Activated naive CD4-positive, alpha-beta T cell treated with Interleukin-2 at 50 U/mL for 16 hours (primary cell): ENCODE data around the gene LPIN2.
"Not testable (repeated sequence)": the region's sequence is repeated elsewhere in the genome, so short reads cannot be mapped to it uniquely, and the experiment has no call there.

Experiments
- DNase-seq: peaks from one replicate; pipeline ENCODE4 v3.0.0-alpha.2; 2020

LPIN2 gene, protein sequence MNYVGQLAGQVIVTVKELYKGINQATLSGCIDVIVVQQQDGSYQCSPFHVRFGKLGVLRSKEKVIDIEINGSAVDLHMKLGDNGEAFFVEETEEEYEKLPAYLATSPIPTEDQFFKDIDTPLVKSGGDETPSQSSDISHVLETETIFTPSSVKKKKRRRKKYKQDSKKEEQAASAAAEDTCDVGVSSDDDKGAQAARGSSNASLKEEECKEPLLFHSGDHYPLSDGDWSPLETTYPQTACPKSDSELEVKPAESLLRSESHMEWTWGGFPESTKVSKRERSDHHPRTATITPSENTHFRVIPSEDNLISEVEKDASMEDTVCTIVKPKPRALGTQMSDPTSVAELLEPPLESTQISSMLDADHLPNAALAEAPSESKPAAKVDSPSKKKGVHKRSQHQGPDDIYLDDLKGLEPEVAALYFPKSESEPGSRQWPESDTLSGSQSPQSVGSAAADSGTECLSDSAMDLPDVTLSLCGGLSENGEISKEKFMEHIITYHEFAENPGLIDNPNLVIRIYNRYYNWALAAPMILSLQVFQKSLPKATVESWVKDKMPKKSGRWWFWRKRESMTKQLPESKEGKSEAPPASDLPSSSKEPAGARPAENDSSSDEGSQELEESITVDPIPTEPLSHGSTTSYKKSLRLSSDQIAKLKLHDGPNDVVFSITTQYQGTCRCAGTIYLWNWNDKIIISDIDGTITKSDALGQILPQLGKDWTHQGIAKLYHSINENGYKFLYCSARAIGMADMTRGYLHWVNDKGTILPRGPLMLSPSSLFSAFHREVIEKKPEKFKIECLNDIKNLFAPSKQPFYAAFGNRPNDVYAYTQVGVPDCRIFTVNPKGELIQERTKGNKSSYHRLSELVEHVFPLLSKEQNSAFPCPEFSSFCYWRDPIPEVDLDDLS

DNA sequence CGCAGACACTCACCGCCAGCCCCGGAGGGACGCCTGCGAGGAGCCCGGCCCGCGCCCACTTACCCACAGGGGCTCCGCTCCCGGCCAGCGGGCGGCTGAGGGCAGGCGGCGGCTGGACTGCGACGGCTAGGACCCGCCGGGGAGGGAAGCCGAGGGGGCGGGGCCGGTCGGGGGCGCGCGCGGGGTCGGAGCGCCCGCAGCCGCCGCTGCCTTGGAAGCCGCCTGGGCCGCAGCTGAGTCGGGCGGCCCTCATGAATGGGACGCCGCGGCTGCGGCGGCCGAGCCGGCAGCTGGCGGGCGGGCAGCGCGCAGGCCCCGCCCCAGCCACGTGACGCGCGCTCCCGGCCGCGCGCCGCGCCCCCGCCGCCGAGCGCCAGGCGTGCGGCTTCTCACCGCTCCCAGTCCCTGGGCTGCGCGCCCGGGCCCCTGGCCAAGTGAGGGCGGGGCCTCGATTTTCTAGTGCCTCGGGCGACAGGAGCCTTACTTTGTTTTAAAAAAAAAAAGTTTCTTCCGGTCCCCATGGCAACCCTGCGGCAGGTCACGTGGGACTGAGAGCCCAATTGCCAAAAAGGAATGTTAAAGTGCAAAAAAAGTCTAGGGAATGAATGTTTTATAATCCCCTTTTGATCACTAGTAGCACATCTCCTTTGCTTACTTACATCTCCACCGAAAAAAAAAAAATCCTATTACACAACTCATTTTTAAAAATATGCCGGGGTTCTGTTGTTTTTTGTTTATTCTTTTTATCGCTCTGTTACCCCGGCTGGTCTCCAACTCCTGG, at the start of gene LPIN2:
Gene LPIN2 (minus strand): TSS at position 121 of the 781 bp plus-strand sequence. CDS start 52,304 bp downstream, outside the sequence.
- peak; percentile 97 for DNase-seq

DNA sequence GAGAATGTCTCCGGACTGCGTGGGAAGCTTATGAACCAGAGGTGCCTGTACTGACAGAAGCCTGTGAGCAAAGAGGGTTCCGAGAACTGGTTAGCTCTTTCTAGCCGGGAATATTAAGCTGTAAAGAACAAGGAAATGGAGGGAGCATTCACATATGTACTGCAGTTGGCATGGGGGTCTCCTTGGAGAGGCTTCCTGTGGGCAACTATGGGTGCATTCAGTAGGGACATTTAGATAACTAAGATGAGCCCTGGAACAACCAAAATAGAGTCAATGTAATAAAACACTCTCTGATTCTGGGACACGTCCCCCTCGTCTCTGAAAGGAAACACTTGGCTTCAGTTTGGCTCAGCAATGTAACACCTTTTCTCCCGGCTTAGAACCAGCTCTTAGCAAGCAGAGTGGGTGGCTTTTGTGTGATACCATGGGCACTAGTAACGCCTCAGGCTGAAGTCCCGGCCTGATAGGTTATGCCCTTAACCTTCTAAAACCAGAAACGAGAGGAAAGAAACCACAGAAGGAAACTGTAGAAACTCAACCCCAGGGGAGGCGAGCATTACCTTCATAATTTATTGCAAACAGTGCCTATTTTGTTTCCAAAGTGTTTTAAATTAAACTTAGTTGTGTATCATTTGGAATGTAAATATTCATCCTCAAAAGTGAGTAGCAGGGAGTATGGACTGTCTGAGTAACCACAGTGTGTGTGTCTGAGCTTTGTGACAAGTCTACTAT, 48.8 kb upstream of the LPIN2 start:
- peak; percentile 55 for DNase-seq

DNA sequence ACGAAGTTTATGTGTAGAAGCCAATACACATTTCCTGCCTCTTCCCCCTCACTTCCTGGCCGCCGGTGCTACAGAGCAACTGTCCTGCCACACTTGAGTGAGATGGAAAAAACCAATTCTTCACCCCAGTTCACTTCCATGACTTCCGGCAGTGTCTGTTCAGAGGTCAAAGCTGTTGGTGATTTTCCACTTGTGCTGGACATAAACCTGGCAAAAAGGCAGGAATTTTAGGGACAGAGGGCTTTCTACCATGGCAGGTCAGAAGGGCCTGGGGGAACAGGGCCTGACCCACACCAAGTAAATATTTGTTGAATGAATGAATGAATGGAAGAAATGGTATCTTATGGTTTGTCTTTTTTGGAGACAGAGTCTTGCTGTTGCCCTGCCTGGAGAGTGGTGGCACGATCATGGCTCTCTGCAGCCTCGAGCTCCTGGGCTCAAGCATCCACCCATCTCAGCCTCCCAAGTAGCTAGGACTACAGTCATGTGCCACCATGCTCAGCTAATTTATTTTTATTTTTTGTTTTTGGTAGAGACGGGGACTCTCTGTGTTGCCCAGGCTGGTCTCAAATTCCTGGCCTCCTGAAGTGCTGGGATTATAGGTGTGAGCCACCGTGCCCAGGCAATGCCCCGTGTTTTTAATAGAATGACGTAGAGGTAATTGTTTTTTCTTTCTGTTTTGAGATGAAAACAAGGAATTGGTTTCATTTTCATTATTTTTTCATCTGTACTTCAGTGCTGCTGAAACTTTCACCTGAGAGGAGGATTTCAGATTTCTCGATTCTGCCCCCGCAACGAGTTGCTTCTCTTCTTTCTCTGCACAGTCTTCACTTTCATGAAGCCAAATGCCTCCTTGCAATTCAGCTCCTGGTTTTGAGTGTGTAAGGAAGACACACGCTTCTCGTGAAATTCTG, 48.0 kb upstream of the LPIN2 start:
- peak; percentile 68 for DNase-seq

DNA sequence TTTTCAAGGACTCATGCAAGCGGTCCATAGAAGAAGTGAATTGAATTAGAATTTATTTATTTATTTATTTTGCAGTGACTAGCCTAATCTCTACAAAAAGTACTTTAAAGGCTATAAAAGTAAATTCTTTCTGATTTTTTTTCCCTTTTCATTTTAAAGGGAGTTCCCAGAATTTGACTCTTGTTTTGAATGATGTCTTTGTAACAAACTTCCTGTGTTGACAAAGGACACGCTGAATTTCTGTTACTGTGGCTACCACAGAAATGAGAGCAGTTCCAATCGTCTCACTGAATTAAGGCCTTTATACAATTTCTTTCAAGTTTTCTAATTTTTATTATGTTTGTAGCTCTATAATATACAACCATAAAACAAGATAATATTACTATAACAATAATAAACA, 46.3 kb upstream of the LPIN2 start:
- DNase-seq: no peak

DNA sequence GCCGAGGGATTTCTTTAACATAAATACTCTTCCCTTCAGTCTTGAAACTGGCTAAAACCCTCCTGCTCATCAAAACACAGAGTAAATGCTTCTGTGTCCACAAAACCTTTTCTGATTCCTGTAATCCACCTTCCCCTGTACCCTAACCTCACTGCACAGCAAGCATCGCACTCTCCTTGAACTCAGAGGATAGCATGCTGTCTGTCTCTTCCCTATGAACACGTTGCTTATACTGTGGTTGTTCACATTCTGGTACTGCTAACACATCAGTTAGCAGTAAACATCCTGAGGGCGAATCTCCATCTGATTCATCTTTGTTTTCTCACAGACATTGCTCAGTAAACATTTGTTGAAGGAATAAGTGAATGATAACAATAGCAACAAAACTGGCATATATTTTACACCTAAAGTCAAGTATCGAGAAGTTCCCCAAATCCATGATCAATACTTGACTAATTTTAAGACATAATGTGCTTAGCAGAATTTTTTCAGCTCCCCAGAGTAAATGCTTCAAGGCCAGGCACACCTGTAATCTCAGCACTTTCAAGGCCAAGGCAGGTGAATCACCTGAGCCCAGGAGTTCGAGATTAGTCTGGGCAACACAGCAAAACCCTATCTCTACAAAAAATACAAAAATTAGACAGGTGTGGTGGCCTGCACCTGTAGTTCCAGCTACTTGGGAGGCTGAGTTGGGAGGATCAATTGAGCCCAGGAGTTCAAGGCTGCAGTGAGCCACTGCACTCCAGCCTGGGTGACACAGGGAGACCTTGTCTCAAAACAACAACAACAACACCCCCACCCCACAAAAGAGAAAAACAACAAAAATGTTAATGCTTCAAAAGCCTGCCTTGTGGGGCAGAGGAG, 45.6 kb upstream of the LPIN2 start:
- DNase-seq: no peak

DNA sequence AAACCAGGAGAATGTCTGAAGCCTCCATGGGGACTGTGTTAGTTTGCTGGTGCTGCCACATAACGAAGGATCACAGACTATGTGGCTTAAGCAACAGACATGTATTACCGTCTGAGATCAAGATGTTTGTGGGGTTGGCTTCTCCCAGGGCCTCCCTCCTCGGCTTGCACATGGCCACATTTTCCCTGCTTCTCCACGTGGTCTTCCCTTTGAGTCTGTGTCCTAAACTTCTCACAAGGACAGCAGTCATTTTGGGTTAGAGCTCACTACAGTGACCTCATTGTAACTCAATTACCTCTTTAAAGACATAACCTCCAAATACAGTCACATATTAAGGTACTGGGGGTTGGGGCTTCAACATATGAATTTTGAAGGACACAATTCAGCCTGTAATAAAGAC, 44.6 kb upstream of the LPIN2 start:
- no peak for DNase-seq

DNA sequence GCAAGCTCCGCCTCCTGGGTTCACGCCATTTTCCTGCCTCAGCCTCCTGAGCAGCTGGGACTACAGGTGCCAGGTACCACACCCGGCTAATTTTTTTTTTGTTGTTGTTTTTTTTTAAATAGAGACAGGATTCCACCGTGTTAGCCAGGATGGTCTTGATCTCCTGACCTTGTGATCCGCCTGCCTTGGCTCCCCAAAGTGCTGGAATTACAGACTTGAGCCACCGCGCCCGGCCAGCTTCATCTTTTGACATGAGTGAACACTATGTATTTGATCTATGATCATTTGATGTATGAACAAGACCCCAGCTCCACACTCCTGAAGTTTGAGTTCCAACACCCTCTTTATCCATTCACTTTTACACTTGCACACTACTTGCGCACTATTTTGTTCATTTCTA, 43.4 kb upstream of the LPIN2 start:
- DNase-seq: no peak

DNA sequence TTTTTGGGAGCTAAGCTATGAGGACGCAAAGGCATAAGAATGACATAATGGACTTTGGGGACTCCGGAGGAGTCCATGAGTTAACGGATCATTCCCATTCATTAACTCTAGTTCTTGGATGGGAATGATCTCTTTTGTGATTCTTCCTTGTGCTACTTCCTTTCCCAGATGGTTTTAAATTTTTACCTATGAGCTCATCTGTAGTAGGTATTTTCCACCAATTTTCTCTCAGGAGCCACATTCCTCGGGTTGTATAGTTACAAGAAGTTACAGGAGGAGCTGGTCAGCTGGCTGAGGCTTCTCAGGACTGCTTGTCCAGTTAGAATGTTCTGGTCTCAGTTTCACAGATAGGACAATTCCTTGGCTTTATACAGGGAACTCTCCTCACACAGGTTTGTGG, 42.9 kb upstream of the LPIN2 start:
- no peak for DNase-seq

DNA sequence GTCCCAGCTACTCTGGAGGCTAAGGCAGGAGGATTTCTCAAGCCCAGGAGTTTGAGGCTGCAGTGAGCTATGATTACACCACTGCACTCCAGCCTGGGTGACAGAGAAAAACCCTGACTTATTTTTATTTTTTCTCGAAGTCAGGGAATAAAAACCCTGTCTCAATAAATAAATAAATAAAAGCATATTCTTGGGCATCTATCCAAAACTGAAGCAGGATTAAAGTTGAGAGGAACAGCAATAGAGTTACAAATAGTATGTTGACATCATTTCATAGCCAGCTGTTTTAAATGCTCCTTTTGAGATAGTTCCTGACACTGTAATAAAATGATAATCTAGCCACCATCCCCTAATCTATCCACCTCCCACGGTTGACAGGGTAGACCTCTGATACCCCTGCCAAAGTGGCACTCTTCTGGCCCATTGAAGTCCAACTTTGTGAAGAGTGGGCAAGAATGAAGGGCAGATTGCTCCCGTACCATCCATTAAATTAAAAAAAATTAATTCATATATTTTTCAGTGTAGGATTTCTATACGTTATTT, 42.3 kb upstream of the LPIN2 start:
- DNase-seq: no peak

DNA sequence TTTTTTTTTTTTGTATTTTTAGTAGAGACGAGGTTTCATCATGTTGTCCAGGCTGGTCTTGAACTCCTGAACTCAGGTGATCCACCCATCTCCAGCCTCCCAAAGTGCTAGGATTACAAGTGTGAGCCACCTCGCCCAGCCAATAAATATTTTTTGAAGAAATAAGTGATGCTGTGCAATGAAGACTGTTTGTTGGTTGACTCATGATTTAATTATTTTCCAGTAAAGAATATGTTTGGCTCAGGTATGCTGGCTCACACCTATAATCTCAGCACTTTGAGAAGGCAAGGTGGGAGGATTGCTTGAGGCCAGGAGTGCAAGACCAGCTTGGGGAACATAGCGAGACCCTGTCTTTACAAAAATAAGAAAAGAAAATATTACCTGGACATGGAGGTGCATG, 41.8 kb upstream of the LPIN2 start:
- no peak for DNase-seq

DNA sequence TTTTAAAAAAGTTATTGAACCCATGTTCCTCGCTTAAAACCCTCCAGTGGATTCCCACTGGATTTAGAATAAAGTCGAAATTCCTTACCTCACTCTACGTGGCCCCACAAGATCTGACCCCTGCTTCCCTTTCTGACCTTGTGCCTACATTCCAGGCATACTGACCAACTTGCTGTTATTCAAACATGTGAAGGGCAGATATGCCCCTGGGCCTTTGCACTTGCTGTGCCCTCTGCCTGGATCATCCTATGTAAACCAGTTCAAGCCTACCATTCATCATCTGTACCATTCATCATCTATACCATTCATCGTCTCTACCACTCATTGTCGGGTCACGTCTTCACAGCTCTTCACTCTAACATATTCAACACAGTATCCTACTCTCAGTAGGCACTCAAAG, 41.3 kb upstream of the LPIN2 start:
- no peak for DNase-seq

DNA sequence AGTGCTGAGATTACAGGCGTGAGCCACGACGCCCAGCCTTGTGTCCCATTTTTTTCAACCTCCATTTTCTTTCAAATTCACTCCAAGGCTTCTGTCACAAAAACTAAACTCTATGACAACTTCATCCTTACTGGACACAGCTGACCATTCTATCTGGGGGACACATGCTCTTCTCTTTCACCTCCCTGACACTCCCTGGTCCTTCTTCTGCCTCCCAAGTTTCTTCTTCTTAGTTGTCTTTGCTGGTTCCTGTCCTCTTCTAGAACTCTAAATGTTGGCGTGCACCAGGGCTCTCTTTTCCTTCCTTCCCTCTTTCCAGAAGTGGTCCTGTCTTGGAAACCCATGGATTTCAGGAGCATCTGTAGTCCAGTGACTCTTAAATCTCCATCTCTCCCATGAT, 40.1 kb upstream of the LPIN2 start:
- no peak for DNase-seq

DNA sequence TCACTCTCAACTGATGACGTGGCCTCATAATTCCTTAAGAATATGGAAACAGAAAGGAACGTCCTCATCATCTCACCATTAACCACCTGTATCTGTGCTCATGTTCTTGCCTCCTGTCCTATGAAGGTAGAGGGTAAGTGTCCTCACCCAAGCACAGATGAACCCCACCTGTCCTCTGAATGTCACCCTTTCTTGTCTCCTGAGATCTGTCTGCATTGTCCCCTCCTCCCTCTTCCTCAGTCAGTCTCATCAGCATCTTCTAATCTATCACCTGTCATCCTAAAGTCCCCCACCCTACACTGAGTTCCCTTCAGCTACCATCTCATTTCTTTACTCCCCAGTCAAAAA, 39.4 kb upstream of the LPIN2 start:
- DNase-seq: no peak

DNA sequence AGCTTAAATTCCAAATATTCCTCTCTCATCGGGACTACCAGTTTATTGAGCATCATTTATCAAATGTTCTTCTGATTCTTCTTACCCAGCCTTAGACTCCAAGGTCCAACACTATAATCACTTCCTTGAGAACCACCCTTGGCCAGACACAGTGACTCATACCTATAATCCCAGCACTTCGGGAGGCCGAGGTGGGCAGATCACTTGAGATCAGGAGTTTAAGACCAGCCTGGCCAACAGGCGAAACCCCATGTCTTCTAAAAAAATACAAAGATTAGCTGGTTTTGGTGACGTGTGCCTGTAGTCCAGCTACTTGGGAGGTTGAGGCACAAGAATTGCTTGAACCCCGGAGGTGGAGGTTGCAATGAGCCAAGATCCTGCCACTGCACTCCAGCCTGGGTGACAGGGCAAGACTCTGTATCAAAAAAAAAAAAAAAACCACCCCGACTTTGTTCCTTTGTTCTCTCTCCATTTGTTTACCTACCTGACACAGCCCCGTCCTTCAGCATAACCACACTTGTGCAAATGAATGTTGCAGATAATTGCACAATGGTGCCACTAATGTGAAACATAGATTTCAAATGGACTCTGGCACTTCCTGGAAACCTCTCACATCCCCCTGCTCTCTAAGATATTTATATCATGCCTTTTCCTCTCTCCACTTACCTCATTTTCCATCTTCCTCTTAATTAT, 38.9 kb upstream of the LPIN2 start:
- DNase-seq: no peak

DNA sequence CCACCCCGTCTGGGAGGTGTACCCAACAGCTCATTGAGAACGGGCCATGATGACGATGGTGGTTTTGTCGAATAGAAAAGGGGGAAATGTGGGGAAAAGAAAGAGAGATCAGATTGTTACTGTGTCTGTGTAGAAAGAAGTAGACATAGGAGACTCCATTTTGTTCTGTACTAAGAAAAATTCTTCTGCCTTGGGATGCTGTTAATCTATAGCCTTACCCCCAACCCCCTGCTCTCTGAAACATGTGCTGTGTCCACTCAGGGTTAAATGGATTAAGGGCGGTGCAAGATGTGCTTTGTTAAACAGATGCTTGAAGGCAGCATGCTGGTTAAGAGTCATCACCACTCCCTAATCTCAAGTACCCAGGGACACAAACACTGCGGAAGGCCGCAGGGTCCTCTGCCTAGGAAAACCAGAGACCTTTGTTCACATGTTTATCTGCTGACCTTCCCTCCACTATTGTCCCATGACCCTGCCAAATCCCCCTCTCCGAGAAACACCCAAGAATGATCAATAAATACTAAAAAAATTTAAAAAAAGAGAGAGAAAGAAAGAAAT, 37.0 kb upstream of the LPIN2 start:
- not testable (repeated sequence) for DNase-seq

DNA sequence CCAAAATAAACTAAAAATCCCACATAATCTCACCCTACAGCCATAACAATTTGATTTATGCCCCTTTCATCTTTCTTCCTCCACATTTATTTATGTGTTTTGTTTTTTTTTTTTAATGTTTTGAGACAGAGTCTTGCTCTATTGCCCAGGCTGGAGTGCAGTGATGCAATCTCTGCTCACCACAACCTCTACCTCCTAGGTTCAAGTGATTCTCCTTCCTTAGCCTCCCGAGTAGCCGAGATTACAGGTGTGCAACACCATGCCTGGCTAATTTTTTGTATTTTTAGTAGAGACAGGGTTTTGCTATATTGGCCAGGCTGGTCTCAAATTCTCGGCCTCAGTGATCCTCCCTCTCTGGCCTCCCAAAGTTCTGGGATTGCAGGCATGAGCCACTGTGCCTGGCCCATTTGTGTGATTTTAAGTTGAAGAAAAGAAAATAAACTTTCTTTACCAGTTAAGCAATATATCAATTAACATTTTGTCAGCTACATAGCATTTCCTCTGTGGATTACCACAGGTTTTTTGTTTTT, 35.9 kb upstream of the LPIN2 start:
- no peak for DNase-seq

DNA sequence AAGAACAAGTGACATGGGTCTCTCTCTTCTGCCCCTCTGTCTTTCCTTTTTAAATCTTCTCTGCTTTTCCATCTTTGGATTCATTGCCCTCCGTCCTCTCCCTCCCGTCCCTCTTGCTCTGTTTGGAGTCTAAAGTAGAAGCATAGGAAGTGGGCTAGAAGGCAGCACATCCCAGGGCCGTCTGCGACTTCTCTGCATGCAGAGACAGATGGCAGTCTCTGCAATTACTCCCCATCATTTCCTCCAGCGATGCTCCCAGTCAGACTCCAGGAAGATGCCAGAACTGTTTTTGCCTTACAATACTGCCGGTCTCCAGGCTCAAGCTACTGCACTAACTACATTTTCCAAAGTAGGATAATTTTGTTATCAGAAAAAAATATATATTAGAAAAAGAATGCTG, 35.2 kb upstream of the LPIN2 start:
- DNase-seq: no peak

DNA sequence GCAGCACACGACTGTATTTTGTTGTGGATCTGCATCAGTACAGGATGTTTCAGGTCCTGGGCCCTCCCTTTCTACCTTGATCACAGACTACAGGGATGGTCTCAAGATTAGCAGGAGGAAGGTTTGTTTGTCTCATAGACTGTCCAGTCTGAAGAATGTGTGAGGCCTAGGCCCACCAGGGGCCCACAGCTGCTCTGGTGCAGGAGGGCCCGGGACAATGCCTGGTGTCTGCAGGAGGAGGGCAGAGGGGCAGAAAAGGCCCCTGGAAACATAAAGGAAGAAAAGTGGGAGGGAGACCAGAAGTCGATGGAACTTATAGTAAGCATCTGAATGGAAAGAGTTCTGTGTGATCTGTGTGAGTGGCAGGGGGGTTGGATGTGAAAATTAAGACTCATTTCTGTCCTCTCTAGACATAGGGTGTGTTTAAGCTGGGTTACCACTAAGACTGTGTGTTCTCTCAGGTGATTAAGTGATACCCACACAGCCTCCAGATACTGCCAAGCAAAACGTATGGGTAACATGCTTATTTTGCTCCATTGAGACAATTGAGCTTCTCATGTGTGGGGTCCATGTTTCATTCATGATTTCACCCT, 33.4 kb upstream of the LPIN2 start:
- no peak for DNase-seq
